Right atrium auricular region (tissue), 2 donors: ENCODE data around the gene CDHR5. TPM values are rescaled to one million over a fixed set of nuclear protein-coding genes. Genes with fewer than 3 reads are reported as not detected.

ENCODE experiments used
- DNase-seq: peaks from one replicate; pipeline ENCODE4 v3.0.0-alpha.2; 2019; ENCODE audit warnings: low spot score
- H3K27ac ChIP-seq, 2 donors: fragments of 200-600 bp; sonication (generic); 1 replicate in 1 of 2; 2 replicates in 1 of 2; pipeline ENCODE4 v1.5.1; 2016 to 2019
- H3K27me3 ChIP-seq, 2 donors: fragments of 200-600 bp; sonication (generic); one replicate each; pipeline versions ENCODE4 v1.5.1 to v1.6.0; 2017 to 2019
- H3K36me3 ChIP-seq: fragments of 200-600 bp; sonication (generic); one replicate; pipeline ENCODE4 v1.5.1; 2016
- H3K4me1 ChIP-seq, 2 donors: fragments of 200-600 bp; sonication (generic); one replicate each; pipeline versions ENCODE4 v1.5.1 to v1.6.0; 2017 to 2019
- H3K4me3 ChIP-seq, 2 donors: fragments of 200-600 bp; sonication (generic); 1 replicate in 1 of 2; 2 replicates in 1 of 2; pipeline ENCODE4 v1.5.1; 2017 to 2019; ENCODE audit warnings: mild to moderate bottlenecking in 1 of 2, moderate library complexity in 1 of 2
- H3K9me3 ChIP-seq, 2 donors: fragments of 200-600 bp; sonication (generic); one replicate each; pipeline ENCODE4 v1.5.1; 2019
- CTCF ChIP-seq, 2 donors: fragments of 200-600 bp; sonication (generic); IDR thresholded peaks; one replicate each; pipeline ENCODE4 v1.5.1; 2019; ENCODE audit warnings: antibody characterized with exemption in 2 of 2
- total RNA-seq, 2 donors: library from RNA; depleted of rRNA; stranded (reverse); fragments of >200 nt; gene quantifications; one replicate each; pipeline ENCODE4 v1.1.0, GENCODE V29; 2016

CDHR5 gene
- total RNA-seq, 2 donors from 2014 or later, result not detected

- Histone ChIP-seq H3K4me3 (no peak overlapping the region), H3K27me3 (no peaks in the 10 kb centered on the region), H3K27ac (no peak overlapping the region), H3K9me3 (no peaks in the 10 kb centered on the region), H3K36me3 (peaks cover 81% of the 10 kb centered on the region), H3K4me1 (no peaks in the 10 kb centered on the region)
- no peak for TF ChIP-seq CTCF (IDR thresholded peaks at IDR 0.05)
- DNase-seq, result no peak
These were observed 32.3 kb downstream of the CDHR5 start for GRCh38 chr11:592501-592900.

- H3K36me3 ChIP-seq, result peaks cover 76% of the 10 kb centered on the region
- H3K27me3 ChIP-seq, result no peaks in the 10 kb centered on the region
- no peak for TF ChIP-seq CTCF (IDR thresholded peaks at IDR 0.05)
- DNase-seq, result no peak
- no peak overlapping the region for H3K27ac ChIP-seq
- H3K4me3 ChIP-seq, result no peak overlapping the region
- H3K4me1 ChIP-seq, result no peaks in the 10 kb centered on the region
- no peaks in the 10 kb centered on the region for H3K9me3 ChIP-seq
These were observed 33.8 kb downstream of the CDHR5 start for GRCh38 chr11:590997-591396.

GRCh38 chr11:589798-590197 is 35.0 kb downstream of the CDHR5 start:
- H3K36me3 ChIP-seq, result peaks cover 66% of the 10 kb centered on the region
- no peak for TF ChIP-seq CTCF (IDR thresholded peaks at IDR 0.05)
- no peak overlapping the region for H3K27ac ChIP-seq
- DNase-seq, result no peak
- no peaks in the 10 kb centered on the region for H3K27me3 ChIP-seq
- H3K4me1 ChIP-seq, result no peaks in the 10 kb centered on the region
- no peak overlapping the region for H3K4me3 ChIP-seq
- no peaks in the 10 kb centered on the region for H3K9me3 ChIP-seq

- DNase-seq, result peak; percentile 70
- no peak overlapping the region for H3K4me3 ChIP-seq
- no peak for TF ChIP-seq CTCF (IDR thresholded peaks at IDR 0.05)
- H3K27ac ChIP-seq, result no peak overlapping the region
- H3K36me3 ChIP-seq, result peaks cover 61% of the 10 kb centered on the region
- no peaks in the 10 kb centered on the region for H3K9me3 ChIP-seq
- H3K4me1 ChIP-seq, result no peaks in the 10 kb centered on the region
- H3K27me3 ChIP-seq, result no peaks in the 10 kb centered on the region
These were observed 36.8 kb downstream of the CDHR5 start for GRCh38 chr11:587978-588380.

- DNase-seq, result no peak
- H3K27me3 ChIP-seq, result no peaks in the 10 kb centered on the region
- H3K27ac ChIP-seq, result no peak overlapping the region
- H3K9me3 ChIP-seq, result no peaks in the 10 kb centered on the region
- H3K4me1 ChIP-seq, result no peaks in the 10 kb centered on the region
- H3K4me3 ChIP-seq, result no peak overlapping the region
- H3K36me3 ChIP-seq, result peaks cover 61% of the 10 kb centered on the region
- no peak for TF ChIP-seq CTCF (IDR thresholded peaks at IDR 0.05)
These were observed 37.2 kb downstream of the CDHR5 start for GRCh38 chr11:587546-587945.
